Small intestine (tissue), 7 donors: ENCODE data around the gene SYTL2. TPM values are rescaled to one million over a fixed set of nuclear protein-coding genes. Genes with fewer than 3 reads are reported as not detected.
"Not testable (repeated sequence)": the region's sequence is repeated elsewhere in the genome, so short reads cannot be mapped to it uniquely, and the experiment has no call there.

Experiments
- DNase-seq, 2 donors: peaks; one replicate each; pipeline versions ENCODE4 v3.0.0 to v3.0.0-alpha.2; 2013
- FAIRE-seq: peaks from 2 replicates; lab custom pipeline; 2012; peaks lifted over from hg19 to GRCh38; lab: Jason Lieb, UNC
- H3K27ac ChIP-seq, 3 donors: one replicate each; pipeline ENCODE4 v1.5.1; 2013; ENCODE audit warnings: low read length in 2 of 3, mild to moderate bottlenecking in 2 of 3, control low read depth in 1 of 3, inconsistent platforms in 1 of 3, low read depth in 1 of 3, moderate library complexity in 1 of 3
- H3K27me3 ChIP-seq, 3 donors: one replicate each; pipeline ENCODE4 v1.6.1; 2013; ENCODE audit warnings: low read length in 3 of 3, inconsistent platforms in 1 of 3; ENCODE audit not compliant: control insufficient read depth in 3 of 3, insufficient read depth in 3 of 3
- H3K36me3 ChIP-seq, 3 donors: one replicate each; pipeline ENCODE4 v1.6.1; 2013; ENCODE audit warnings: low read length in 3 of 3, inconsistent platforms in 1 of 3, low read depth in 1 of 3, mild to moderate bottlenecking in 1 of 3, moderate library complexity in 1 of 3; ENCODE audit not compliant: control insufficient read depth in 3 of 3, insufficient read depth in 2 of 3
- H3K4me1 ChIP-seq, 3 donors: one replicate each; pipeline ENCODE4 v1.6.1; 2013; ENCODE audit warnings: low read length in 2 of 3, inconsistent platforms in 1 of 3, low read depth in 1 of 3, mild to moderate bottlenecking in 1 of 3, moderate library complexity in 1 of 3; ENCODE audit not compliant: control insufficient read depth in 3 of 3, insufficient read depth in 2 of 3
- H3K4me3 ChIP-seq, 3 donors: one replicate each; pipeline ENCODE4 v1.5.1; 2013; ENCODE audit warnings: low read length in 3 of 3, control low read depth in 1 of 3, inconsistent platforms in 1 of 3, low read depth in 1 of 3, mild to moderate bottlenecking in 1 of 3, moderate library complexity in 1 of 3
- H3K9me3 ChIP-seq, 2 donors: one replicate each; pipeline ENCODE4 v1.6.1; 2013; ENCODE audit warnings: low read depth in 1 of 2, low read length in 1 of 2; ENCODE audit not compliant: control insufficient read depth in 2 of 2, insufficient read depth in 1 of 2
- WGBS, 3 donors: extraction: QIAGEN DNeasy Blood & Tissue Kit; methylation state at CpG; one replicate each; pipeline ENCODE4 v1.1.7; 2013; 5-methylcytosine and 5-hydroxymethylcytosine counted together
- polyA plus RNA-seq, 4 donors: library from polyadenylated mRNA; stranded (reverse) in 3 of 4; unstranded in 1 of 4; fragments of 200-250 nt in 3 of 4; fragments of 120-200 nt in 1 of 4; gene quantifications; one replicate each; pipeline versions ENCODE4 v1.2.1 to v1.2.3, GENCODE V29; 2013
- donor health status: healthy with polysubstance abuse.
- donor health status: control.
- donor health status: control.
- donor health status: Bipolar disorder and iron deficiency.
- donor health status: healthy.

SYTL2 gene
- polyA plus RNA-seq, 4 donors: 12.9 to 60.1 (median 16.0) TPM

GRCh38 chr11:85661972-85662664, 148.8 kb downstream of the SYTL2 start:
- no peak for DNase-seq
- FAIRE-seq: no peak
- Histone ChIP-seq H3K27me3 (no peaks in the 10 kb centered on the region), H3K9me3 (no peaks in the 10 kb centered on the region), H3K4me3 (peak overlapping the region in 2 of 3 donors; percentile 37 to 99), H3K27ac (no peak overlapping the region), H3K36me3 (peaks cover 0 to 1% (median 1%) of the 10 kb centered on the region in 3 donors), H3K4me1 (peaks cover 0 to 5% (median 2%) of the 10 kb centered on the region in 3 donors)
- WGBS, 3 donors: 1 to 7% (median 2%) methylated on average over 4 of the region's 4 CpGs

GRCh38 chr11:85658180-85658579, 152.8 kb downstream of the SYTL2 start:
- FAIRE-seq: no peak
- Histone ChIP-seq H3K9me3 (no peaks in the 10 kb centered on the region), H3K4me1 (peaks cover 0 to 2% (median 2%) of the 10 kb centered on the region in 3 donors), H3K27me3 (no peaks in the 10 kb centered on the region), H3K4me3 (no peak overlapping the region), H3K27ac (no peak overlapping the region), H3K36me3 (peaks cover 1 to 4% (median 3%) of the 10 kb centered on the region in 3 donors)
- no peak for DNase-seq
- 17 to 45% (median 33%) methylated on average over 1 of the region's 1 CpG for WGBS, 3 donors

- DNase-seq (no peak), FAIRE-seq (no peak)
- H3K27ac ChIP-seq: no peak overlapping the region
- H3K36me3 ChIP-seq: peaks cover 1 to 6% (median 3%) of the 10 kb centered on the region in 3 donors
- 71 to 91% (median 79%) methylated on average over 1 of the region's 1 CpG for WGBS, 3 donors
- no peak overlapping the region for H3K4me3 ChIP-seq
- peaks cover 0 to 2% (median 0%) of the 10 kb centered on the region in 3 donors for H3K4me1 ChIP-seq
- no peaks in the 10 kb centered on the region for H3K27me3 ChIP-seq
- H3K9me3 ChIP-seq: no peaks in the 10 kb centered on the region
Measured at GRCh38 chr11:85656777-85657176, 154.2 kb downstream of the SYTL2 start.

- not testable (repeated sequence) for H3K4me1 ChIP-seq, H3K27me3 ChIP-seq, DNase-seq, H3K27ac ChIP-seq, H3K4me3 ChIP-seq, H3K9me3 ChIP-seq, H3K36me3 ChIP-seq, FAIRE-seq
- 95 to 99% (median 97%) methylated on average over 3 to 4 of the region's 4 CpGs for WGBS, 3 donors
Measured at GRCh38 chr11:85654343-85654742, 156.6 kb downstream of the SYTL2 start.

- no peak overlapping the region for H3K27ac ChIP-seq
- FAIRE-seq: no peak
- H3K36me3 ChIP-seq: peaks cover 0 to 9% (median 3%) of the 10 kb centered on the region in 3 donors
- H3K27me3 ChIP-seq: no peaks in the 10 kb centered on the region
- no peak overlapping the region for H3K4me3 ChIP-seq
- no peaks in the 10 kb centered on the region for H3K9me3 ChIP-seq
- peaks cover 0 to 10% (median 2%) of the 10 kb centered on the region in 3 donors for H3K4me1 ChIP-seq
- no peak for DNase-seq
- WGBS, 3 donors: 39 to 60% (median 46%) methylated on average over 3 of the region's 3 CpGs
Measured at GRCh38 chr11:85652786-85653447, 158.0 kb downstream of the SYTL2 start.

- Histone ChIP-seq H3K27ac (no peak overlapping the region), H3K36me3 (peaks cover 0 to 9% (median 0%) of the 10 kb centered on the region in 3 donors), H3K4me1 (peaks cover 0 to 17% (median 2%) of the 10 kb centered on the region in 3 donors), H3K9me3 (no peaks in the 10 kb centered on the region), H3K27me3 (no peaks in the 10 kb centered on the region), H3K4me3 (no peak overlapping the region)
- DNase-seq (no peak), FAIRE-seq (no peak)
- WGBS, 3 donors: 83 to 94% (median 93%) methylated on average over 1 of the region's 1 CpG
Measured at GRCh38 chr11:85651118-85651517, 159.8 kb downstream of the SYTL2 start.

- peak; percentile 94 to 97 for DNase-seq
- no peak for FAIRE-seq
- WGBS, 3 donors: 0% methylated on average over 33 of the region's 33 CpGs
- Histone ChIP-seq H3K9me3 (no peaks in the 10 kb centered on the region), H3K27me3 (no peaks in the 10 kb centered on the region), H3K36me3 (peaks cover 0 to 5% (median 0%) of the 10 kb centered on the region in 3 donors), H3K4me1 (peaks cover 0 to 42% (median 0%) of the 10 kb centered on the region in 3 donors), H3K27ac (peak within 1 kb of the TSS; percentile 79 to 92 (median 91)), H3K4me3 (peak within 1 kb of the TSS; percentile 55 to 85 (median 68))
Measured at GRCh38 chr11:85647604-85648299, 163.2 kb downstream of the SYTL2 start, which contains the start of gene TMEM126A. TMEM126A (plus strand) TSS chr11:85647967; CDS start chr11:85650256, 2,289 bp downstream.

- peak overlapping the region in 2 of 3 donors; percentile 68 to 85 for H3K4me3 ChIP-seq
- no peak for FAIRE-seq
- H3K27me3 ChIP-seq: no peaks in the 10 kb centered on the region
- WGBS, 3 donors: 4 to 27% (median 13%) methylated on average over 2 of the region's 2 CpGs
- peaks cover 0 to 5% (median 0%) of the 10 kb centered on the region in 3 donors for H3K36me3 ChIP-seq
- no peaks in the 10 kb centered on the region for H3K9me3 ChIP-seq
- peak; percentile 62 to 81 for DNase-seq
- peaks cover 0 to 42% (median 0%) of the 10 kb centered on the region in 3 donors for H3K4me1 ChIP-seq
- H3K27ac ChIP-seq: peak overlapping the region; percentile 79 to 92 (median 91)
Measured at GRCh38 chr11:85647078-85647477, 163.9 kb downstream of the SYTL2 start.
